Measurements from ENCODE around the gene PLAGL2. TPM values are rescaled to one million over a fixed set of nuclear protein-coding genes. Genes with fewer than 3 reads are reported as not detected.

The PLAGL2 gene
- total and polyA plus RNA-seq, 2 of the 4 experiments (the other 2 are of a cell fraction), result 2.9 to 7.7 TPM

GRCh38 chr20:32158351-32158750 is 49.2 kb downstream of the PLAGL2 start:
- TF ChIP-seq FOS (IDR thresholded peaks at IDR 0.05; ENCODE audit: low read depth, low read length), result no peak
- TF ChIP-seq RAD21 (IDR thresholded peaks at IDR 0.05; ENCODE audit: low read length), result no peak
- no peak for TF ChIP-seq NFE2L2 (IDR thresholded peaks at IDR 0.05; ENCODE audit: low read depth, low read length)
- no peak for TF ChIP-seq RCOR1 (IDR thresholded peaks at IDR 0.05; ENCODE audit: insufficient replicate concordance, low read length)
- no peak for TF ChIP-seq USF2 (IDR thresholded peaks at IDR 0.05; ENCODE audit: low read depth, low read length)
- no peak for TF ChIP-seq ELK1 (IDR thresholded peaks at IDR 0.05; ENCODE audit: borderline replicate concordance, low read depth, low read length)
- no peak for TF ChIP-seq POLR2A (IDR thresholded peaks at IDR 0.05; ENCODE audit: low read depth, low read length)
- no peak for TF ChIP-seq MAFK (IDR thresholded peaks at IDR 0.05; ENCODE audit: low read depth, low read length)
- TF ChIP-seq CEBPB (IDR thresholded peaks at IDR 0.05; ENCODE audit: low read depth, low read length), result no peak
- TF ChIP-seq CTCF (conservative IDR thresholded peaks at IDR 0.05; ENCODE audit: low read depth, low read length), result no peak
- TF ChIP-seq RFX5 (IDR thresholded peaks at IDR 0.05; ENCODE audit: low read depth, low read length), result no peak
- no peak for TF ChIP-seq MAZ (IDR thresholded peaks at IDR 0.05; ENCODE audit: borderline replicate concordance, low read depth, low read length)
- TF ChIP-seq MXI1 (IDR thresholded peaks at IDR 0.05; ENCODE audit: borderline replicate concordance, low read depth, low read length), result no peak
- TF ChIP-seq SMC3 (IDR thresholded peaks at IDR 0.05; ENCODE audit: low read depth, low read length), result no peak
- TF ChIP-seq CHD1 (IDR thresholded peaks at IDR 0.05; ENCODE audit: low read depth, low read length), result no peak
- no peak overlapping the region for H3K4me2 ChIP-seq (ENCODE audit: low read depth, low read length)

More at GRCh38 chr20:32158351-32158750, 49.2 kb downstream of the PLAGL2 start:
- H3K36me3 ChIP-seq (ENCODE audit: control insufficient read depth, insufficient read depth, low read length), result peaks cover 58% of the 10 kb centered on the region
- no peak overlapping the region for H2BK15ac ChIP-seq (ENCODE audit: low read depth, low read length)
- no peak overlapping the region for H4K8ac ChIP-seq (ENCODE audit: low read depth in 2 of 2, low read length in 2 of 2)
- in situ Hi-C loops (cut with MboI; ENCODE audit: low sequenced_read_pairs) (no loop called here), intact Hi-C loops (cut with micrococcal nuclease) (no loop called here), dilution Hi-C loops (cut with HindIII; ENCODE audit: low sequenced_read_pairs, unreplicated experiment) (no loop called here)
- H2BK20ac ChIP-seq (ENCODE audit: low read depth, low read length), result no peak overlapping the region
- no peak overlapping the region for H2AK9ac ChIP-seq (replicated peaks; ENCODE audit: low read depth, low read length, poor library complexity)
- H2BK5ac ChIP-seq (ENCODE audit: low read depth, low read length, poor library complexity, severe bottlenecking), result no peak overlapping the region
- no peak overlapping the region for H3K18ac ChIP-seq (ENCODE audit: low read depth, low read length)
- H2BK120ac ChIP-seq (ENCODE audit: low read depth, low read length), result no peak overlapping the region
- POLR2A ChIA-PET (ENCODE audit: unreplicated experiment), result no interaction called here
- H3K4ac ChIP-seq (ENCODE audit: low read depth, low read length), result no peak overlapping the region
- BruUV-seq (replicated peaks), result no TSS peak
- no peak overlapping the region for H3K27ac ChIP-seq (ENCODE audit: insufficient read depth, low read length)
- peaks cover 6% of the 10 kb centered on the region for H4K20me1 ChIP-seq (ENCODE audit: insufficient read depth, low read length)
- H3K9me3 ChIP-seq (ENCODE audit: control insufficient read depth, insufficient read depth, low read length), result no peaks in the 10 kb centered on the region
- no peak overlapping the region for H3K23ac ChIP-seq (ENCODE audit: low read depth, low read length)
- H3K56ac ChIP-seq (ENCODE audit: extremely low read depth, insufficient read depth, low read length), result no peak overlapping the region
- H4K5ac ChIP-seq (ENCODE audit: low read depth, low read length), result no peak overlapping the region
- H3K79me1 ChIP-seq (ENCODE audit: low read depth in 1 of 2, low read length in 2 of 2), result peaks cover 0 to 16% of the 10 kb centered on the region in 2 experiments; a peak in 2 of 4 replicates
- no peak overlapping the region for H3K14ac ChIP-seq (replicated peaks; ENCODE audit: low read depth, low read length)
- peaks cover 7% of the 10 kb centered on the region; the same call in 1 of the 2 replicates for H3K4me1 ChIP-seq (ENCODE audit: control insufficient read depth, insufficient read depth, low read length)
- no peak overlapping the region for H2AK5ac ChIP-seq (ENCODE audit: low read depth, low read length)
- ATAC-seq (ENCODE audit: low read depth), result no peak
- H3K27me3 ChIP-seq (ENCODE audit: control insufficient read depth, insufficient read depth, low read length), result no peaks in the 10 kb centered on the region
- no peak overlapping the region for H3K9ac ChIP-seq (ENCODE audit: low read depth, low read length)
- CTCF ChIA-PET, result no interaction called here
- 98% methylated on average over 5 of the region's 11 CpGs; no CpG with 5 or more reads in 1 of the 2 experiments for WGBS, 2 experiments (ENCODE audit: extremely low coverage in 2 of 2, insufficient read length in 1 of 2)
- H3K9me1 ChIP-seq (ENCODE audit: insufficient read depth, low read length), result peaks cover 21% of the 10 kb centered on the region; the same call in 1 of the 2 replicates
- no peak overlapping the region for H3K4me3 ChIP-seq (ENCODE audit: insufficient read depth, low read depth, low read length)
- no peak for DNase-seq
- no peak overlapping the region for H2AFZ ChIP-seq (replicated peaks; ENCODE audit: low read length, poor library complexity)
- no peak overlapping the region for H4K91ac ChIP-seq (ENCODE audit: insufficient read depth, low read depth, low read length)

Data from IMR-90 (cell line).